Stimulated activated CD4-positive, alpha-beta T cell treated with anti-CD3 and anti-CD28 coated beads, Interleukin-2, amount 100 ng/mL, for 24 hours (primary cell): ENCODE measurements around the gene PRDM16.

Source experiments
- DNase-seq, 2 donors: peaks; one replicate each; pipeline ENCODE4 v3.0.0-alpha.2; 2020

The PRDM16 gene

GRCh38 chr1:3056641-3057040 lies 12.4 kb upstream of the PRDM16 start:
- no peak for DNase-seq

GRCh38 chr1:3058263-3059030 lies 10.6 kb upstream of the PRDM16 start:
- no peak for DNase-seq

- no peak for DNase-seq
Observed at GRCh38 chr1:3060127-3060526, 8.9 kb upstream of the PRDM16 start.

GRCh38 chr1:3060601-3061551 lies 8.1 kb upstream of the PRDM16 start:
- no peak for DNase-seq

- DNase-seq: no peak
Observed at GRCh38 chr1:3061566-3061965, 7.4 kb upstream of the PRDM16 start.

- no peak for DNase-seq
Observed at GRCh38 chr1:3061981-3062615, 6.9 kb upstream of the PRDM16 start.

GRCh38 chr1:3062616-3063378 lies 6.2 kb upstream of the PRDM16 start:
- no peak for DNase-seq

- no peak for DNase-seq
Observed at GRCh38 chr1:3063379-3064295, 5.4 kb upstream of the PRDM16 start.

- no peak for DNase-seq
Observed at GRCh38 chr1:3064296-3064850, 4.6 kb upstream of the PRDM16 start.

- no peak for DNase-seq
Observed at GRCh38 chr1:3064901-3065300, 4.1 kb upstream of the PRDM16 start.

- no peak for DNase-seq
Observed at GRCh38 chr1:3065396-3065795, 3.6 kb upstream of the PRDM16 start.

- no peak for DNase-seq
Observed at GRCh38 chr1:3065797-3066196, 3.2 kb upstream of the PRDM16 start.

GRCh38 chr1:3066250-3066711 lies 2.7 kb upstream of the PRDM16 start:
- DNase-seq: no peak

- no peak for DNase-seq
Observed at GRCh38 chr1:3066826-3067225, 2.2 kb upstream of the PRDM16 start.

GRCh38 chr1:3067301-3067670 lies 1.7 kb upstream of the PRDM16 start:
- no peak for DNase-seq

- DNase-seq: no peak
Observed at GRCh38 chr1:3067671-3068563, 1.1 kb upstream of the PRDM16 start.

GRCh38 chr1:3069491-3070308 lies 697 bp downstream of the PRDM16 start:
- no peak for DNase-seq

GRCh38 chr1:3070309-3070643 lies 1.3 kb downstream of the PRDM16 start:
- DNase-seq: no peak
